HepG2 (cell line): ENCODE measurements around the gene TLX1. TPM values are rescaled to one million over a fixed set of nuclear protein-coding genes. Genes with fewer than 3 reads are reported as not detected.

ENCODE experiments used
- ATAC-seq: fragments of 200-7000 bp; cut with Tn5 transposase; 3 replicates; pipeline ENCODE4 v1.9.1; 2020; ENCODE audit warnings: mild to moderate bottlenecking, moderate library complexity
- BruUV-seq: library from RNA; stranded (reverse); fragments of 400-500 nt; replicated peaks from 2 replicates; lab custom pipeline; 2021; lab: Mats Ljungman, UMichigan
- CTCF ChIA-PET: fragments of 300-600 bp; formaldehyde crosslinking; extraction: SDS; loops from one replicate; lab custom pipeline; 2021; ENCODE audit warnings: low total read pairs, inconsistent platforms, low intra/inter-chr PET ratio; lab: Yijun Ruan, JAX
- POLR2A ChIA-PET: fragments of 350-600 bp; sonication (Branson Sonifier 250); formaldehyde crosslinking; loops from one replicate; lab custom pipeline; 2020; ENCODE audit warnings: antibody characterized with exemption, inconsistent platforms; lab: Yijun Ruan, JAX
- DNase-seq: peaks from one replicate; pipeline ENCODE4 v3.0.0-alpha.2; 2015; ENCODE audit warnings: low spot score
- FAIRE-seq: peaks from 3 replicates; lab custom pipeline; 2011; peaks lifted over from hg19 to GRCh38; lab: Jason Lieb, UNC
- H2AFZ ChIP-seq: one replicate; pipeline ENCODE4 v1.6.1; 2011; ENCODE audit warnings: low read length, inconsistent platforms
- H3K27ac ChIP-seq: fragments of 300-600 bp; 3 replicates; pipeline ENCODE4 v1.8.0; 2011; ENCODE audit warnings: mixed run types, mild to moderate bottlenecking, mixed read lengths, low read length, inconsistent platforms; ENCODE audit not compliant: insufficient read depth; ENCODE audit errors: extremely low read length
- H3K27me3 ChIP-seq, 2 experiments: fragments of 200-600 bp in 1 of 2; 2 replicates in 1 of 2; 3 replicates in 1 of 2; pipeline versions ENCODE4 v1.6.0 to v1.8.0; 2011; ENCODE audit warnings: low read length in 2 of 2, mild to moderate bottlenecking in 2 of 2, moderate library complexity in 2 of 2, inconsistent platforms in 1 of 2; ENCODE audit not compliant: insufficient read depth in 2 of 2, control insufficient read depth in 1 of 2
- H3K36me3 ChIP-seq, 2 experiments: fragments of 200-600 bp in 1 of 2; replicated peaks in 1 of 2; 2 replicates in 1 of 2; 3 replicates in 1 of 2; pipeline versions ENCODE4 v1.5.1 to v1.8.0; 2011; ENCODE audit warnings: low read length in 2 of 2, inconsistent platforms in 1 of 2; ENCODE audit not compliant: insufficient read depth in 2 of 2, control insufficient read depth in 1 of 2
- H3K4me1 ChIP-seq: 2 replicates; pipeline ENCODE4 v1.5.1; 2012; ENCODE audit warnings: low read length, inconsistent platforms; ENCODE audit not compliant: insufficient read depth
- H3K4me2 ChIP-seq: 2 replicates; pipeline ENCODE4 v1.6.0; 2011; ENCODE audit warnings: low read depth, low read length, inconsistent platforms
- H3K4me3 ChIP-seq, 3 experiments: fragments of 200-600 bp in 1 of 3; sonication (generic), shearing (Covaris generic) in 1 of 3; replicated peaks in 1 of 3; 2 replicates each; pipeline ENCODE4 v1.5.1; 2011 to 2016; ENCODE audit warnings: low read length in 3 of 3, inconsistent platforms in 2 of 3, low read depth in 2 of 3, mild to moderate bottlenecking in 2 of 3, control low read depth in 1 of 3, mixed read lengths in 1 of 3; ENCODE audit not compliant: insufficient read depth in 1 of 3
- H3K79me2 ChIP-seq: one replicate; pipeline ENCODE4 v1.6.1; 2011; ENCODE audit warnings: low read length, inconsistent platforms; ENCODE audit not compliant: insufficient read depth
- H3K9ac ChIP-seq: 2 replicates; pipeline ENCODE4 v1.6.0; 2011; ENCODE audit warnings: mild to moderate bottlenecking, low read depth, low read length, inconsistent platforms; ENCODE audit not compliant: insufficient read depth
- H3K9me3 ChIP-seq: 2 replicates; pipeline ENCODE4 v1.5.1; 2012; ENCODE audit warnings: mild to moderate bottlenecking, low read length
- H4K20me1 ChIP-seq: 2 replicates; pipeline ENCODE4 v1.6.0; 2011; ENCODE audit warnings: inconsistent platforms, mild to moderate bottlenecking, low read length, moderate library complexity; ENCODE audit not compliant: insufficient read depth
- DR1 ChIP-seq: sonication (generic); formaldehyde crosslinking; IDR thresholded peaks from 2 replicates; pipeline ENCODE4 v1.8.0; 2021; ENCODE audit warnings: mild to moderate bottlenecking, missing genetic modification reagents, inconsistent platforms
- ETS1 ChIP-seq: sonication (generic); formaldehyde crosslinking; IDR thresholded peaks from 2 replicates; pipeline ENCODE4 v1.4.0; 2020; ENCODE audit warnings: missing genetic modification reagents
- HDAC2 ChIP-seq: sonication (generic); formaldehyde crosslinking; IDR thresholded peaks from 2 replicates; pipeline ENCODE4 v1.4.0; 2020; ENCODE audit warnings: missing genetic modification reagents
- NKX3-1 ChIP-seq: sonication (generic); formaldehyde crosslinking; IDR thresholded peaks from 2 replicates; pipeline ENCODE4 v1.5.0; 2020; ENCODE audit warnings: missing genetic modification reagents
- SP140L ChIP-seq: sonication (generic); formaldehyde crosslinking; IDR thresholded peaks from 2 replicates; pipeline ENCODE4 v1.4.0; 2020; ENCODE audit warnings: missing genetic modification reagents, borderline replicate concordance
- ZNF337 ChIP-seq: sonication (generic); formaldehyde crosslinking; IDR thresholded peaks from 2 replicates; pipeline ENCODE4 v1.5.1; 2020; ENCODE audit warnings: missing genetic modification reagents, low read depth, mild to moderate bottlenecking, borderline replicate concordance
- ZNF414 ChIP-seq: sonication (generic); formaldehyde crosslinking; IDR thresholded peaks from 2 replicates; pipeline ENCODE4 v1.5.0; 2020; ENCODE audit warnings: missing genetic modification reagents
- ZNF460 ChIP-seq: sonication (generic); formaldehyde crosslinking; IDR thresholded peaks from 2 replicates; pipeline ENCODE4 v1.5.1; 2020; ENCODE audit warnings: missing genetic modification reagents, mild to moderate bottlenecking, borderline replicate concordance
- ZNF839 ChIP-seq: sonication (generic); formaldehyde crosslinking; IDR thresholded peaks from 2 replicates; pipeline ENCODE4 v1.4.0; 2020; ENCODE audit warnings: missing genetic modification reagents, mild to moderate bottlenecking, borderline replicate concordance
- ZNF841 ChIP-seq: sonication (generic); formaldehyde crosslinking; IDR thresholded peaks from 2 replicates; pipeline ENCODE4 v1.8.1; 2023; ENCODE audit warnings: missing genetic modification reagents, borderline replicate concordance
- WGBS: methylation state at CpG from one replicate; pipeline ENCODE4 v1.1.6; 2017; ENCODE audit warnings: low lambda C conversion rate; 5-methylcytosine and 5-hydroxymethylcytosine counted together
- in situ Hi-C: cut with HindIII; loops from 2 replicates; pipeline ENCODE4 v1.10.0; 2017; ENCODE audit warnings: low pct_unique_long_range_greater_than_20kb; ENCODE audit not compliant: extremely low pct_ligation_motif_present
- intact Hi-C: fragments of 100-400 bp; cut with micrococcal nuclease; formaldehyde crosslinking; loops from one replicate; pipeline ENCODE4 v1.10.0; 2022; ENCODE audit not compliant: unreplicated experiment
- polyA plus RNA-seq, 8 experiments: library from polyadenylated mRNA; depleted of rRNA in 3 of 8; stranded (reverse) in 7 of 8; unstranded in 1 of 8; fragments of >200 nt; fragmentation: Illumina TruSeq in 4 of 8; extraction: Trizol in 4 of 8; gene quantifications; 2 replicates each; pipeline versions ENCODE4 v1.2.1 to v1.2.3, GENCODE V29; 2011 to 2016; ENCODE audit warnings: low read depth in 4 of 8, missing spikeins in 1 of 8, mixed read lengths in 1 of 8; ENCODE audit not compliant: insufficient read depth in 1 of 8
- total RNA-seq, 5 experiments: library from RNA; depleted of rRNA; stranded (reverse); fragments of >200 nt; fragmentation: Illumina TruSeq; extraction: Trizol; gene quantifications; 2 replicates each; pipeline ENCODE4 v1.2.3, GENCODE V29; 2016; ENCODE audit warnings: low read depth in 1 of 5

The TLX1 gene
- total and polyA plus RNA-seq, 2 of the 13 experiments (the other 11 are each of a cell fraction or from before 2014, with no cell fraction given) = 0.07 to 0.26 TPM

- Histone ChIP-seq H3K9me3 (no peaks in the 10 kb centered on the region), H3K27me3 (peaks cover 19 to 72% of the 10 kb centered on the region in 2 experiments), H3K9ac (no peak overlapping the region), H3K4me2 (no peak overlapping the region), H3K4me3 (no peak overlapping the region), H2AFZ (no peak overlapping the region), H3K36me3 (no peaks in the 10 kb centered on the region), H3K27ac (no peak overlapping the region), H3K4me1 (peaks cover 37% of the 10 kb centered on the region), H3K79me2 (no peaks in the 10 kb centered on the region), H4K20me1 (no peaks in the 10 kb centered on the region)
- in situ Hi-C loops = no loop called here
- DNase-seq = no peak
- FAIRE-seq = no peak
- TF ChIP-seq ZNF414 (CRISPR knock-in tag) = no peak
- no peak for TF ChIP-seq ZNF839 (CRISPR knock-in tag)
- no peak for TF ChIP-seq DR1 (CRISPR knock-in tag)
- no peak for TF ChIP-seq NKX3-1 (CRISPR knock-in tag)
- TF ChIP-seq ZNF460 (CRISPR knock-in tag) = no peak
- no peak for TF ChIP-seq SP140L (CRISPR knock-in tag)
- TF ChIP-seq ETS1 = no peak
- TF ChIP-seq ZNF841 (CRISPR knock-in tag) = no peak
- TF ChIP-seq ZNF337 (CRISPR knock-in tag) = no peak
- no peak for TF ChIP-seq HDAC2 (CRISPR knock-in tag)
- no TSS peak for BruUV-seq
- 88% methylated on average over 58 of the region's 60 CpGs for WGBS
- ChIA-PET POLR2A (no interaction called here), CTCF (no interaction called here)
- intact Hi-C loops = no loop called here
- ATAC-seq = no peak
These were observed 3.4 kb downstream of the TLX1 start for GRCh38 chr10:101134299-101135127.
